ENCODE data around the gene THTPA. TPM values are rescaled to one million over a fixed set of nuclear protein-coding genes. Genes with fewer than 3 reads are reported as not detected.
A peak's percentile ranks its signal among the peaks of the same experiment; 100 is the strongest.

THTPA gene
- total and polyA plus RNA-seq, 2 donors (not counting 1 experiment from before 2014, with no cell fraction given) = 7.8 to 24.1 TPM

GRCh38 chr14:23525611-23526010, 30.5 kb upstream of the THTPA start:
- Histone ChIP-seq H3K4me2 (ENCODE audit: extremely low read depth, insufficient read depth, low read length) (no peak overlapping the region), H2AFZ (ENCODE audit: low read length) (no peak overlapping the region), H4K20me1 (ENCODE audit: control insufficient read depth, extremely low read depth, insufficient read depth, low read length) (no peaks in the 10 kb centered on the region), H3K79me2 (ENCODE audit: control insufficient read depth, insufficient read depth, low read length) (no peaks in the 10 kb centered on the region), H3K9ac (ENCODE audit: insufficient read depth, low read length) (no peak overlapping the region), H3K4me3 (replicated peaks in 1 of 4; ENCODE audit: control extremely low read depth in 1 of 4, insufficient read depth in 1 of 4, low read depth in 3 of 4, low read length in 4 of 4) (no peak overlapping the region), H3K4me1 (ENCODE audit: control insufficient read depth, extremely low read depth, insufficient read depth, low read length) (no peaks in the 10 kb centered on the region), H3K36me3 (ENCODE audit: control insufficient read depth, insufficient read depth, low read length) (no peaks in the 10 kb centered on the region), H3K27me3 (ENCODE audit: control insufficient read depth, insufficient read depth, low read length) (no peaks in the 10 kb centered on the region), H3K27ac (ENCODE audit: insufficient read depth, low read length) (no peak overlapping the region), H3K9me3 (ENCODE audit: control insufficient read depth, insufficient read depth, low read depth, low read length) (no peaks in the 10 kb centered on the region)
- TF ChIP-seq CTCF (conservative IDR thresholded peaks at IDR 0.05 in 1 of 2, IDR thresholded peaks at IDR 0.05 in 1 of 2; ENCODE audit: low read depth in 1 of 2, low read length in 2 of 2) (no peak), EZH2 (IDR thresholded peaks at IDR 0.05; ENCODE audit: low read length, missing control alignments) (no peak)
- no peak for DNase-seq (ENCODE audit: low read depth in 2 of 2)

GRCh38 chr14:23528555-23528954, 27.5 kb upstream of the THTPA start:
- H3K27me3 ChIP-seq (ENCODE audit: control insufficient read depth, insufficient read depth, low read length) = no peaks in the 10 kb centered on the region
- no peak overlapping the region for H3K27ac ChIP-seq (ENCODE audit: insufficient read depth, low read length)
- H3K4me1 ChIP-seq (ENCODE audit: control insufficient read depth, extremely low read depth, insufficient read depth, low read length) = no peaks in the 10 kb centered on the region
- no peak overlapping the region for H3K9ac ChIP-seq (ENCODE audit: insufficient read depth, low read length)
- H3K36me3 ChIP-seq (ENCODE audit: control insufficient read depth, insufficient read depth, low read length) = no peaks in the 10 kb centered on the region
- H3K79me2 ChIP-seq (ENCODE audit: control insufficient read depth, insufficient read depth, low read length) = no peaks in the 10 kb centered on the region
- no peak overlapping the region for H3K4me2 ChIP-seq (ENCODE audit: extremely low read depth, insufficient read depth, low read length)
- H3K4me3 ChIP-seq (replicated peaks in 1 of 4; ENCODE audit: control extremely low read depth in 1 of 4, insufficient read depth in 1 of 4, low read depth in 3 of 4, low read length in 4 of 4) = no peak overlapping the region
- DNase-seq (ENCODE audit: low read depth in 2 of 2) = no peak
- H4K20me1 ChIP-seq (ENCODE audit: control insufficient read depth, extremely low read depth, insufficient read depth, low read length) = no peaks in the 10 kb centered on the region
- no peak overlapping the region for H2AFZ ChIP-seq (ENCODE audit: low read length)
- TF ChIP-seq CTCF (conservative IDR thresholded peaks at IDR 0.05 in 1 of 2, IDR thresholded peaks at IDR 0.05 in 1 of 2; ENCODE audit: low read depth in 1 of 2, low read length in 2 of 2) (peak; percentile 22 to 23), EZH2 (IDR thresholded peaks at IDR 0.05; ENCODE audit: low read length, missing control alignments) (no peak)
- no peaks in the 10 kb centered on the region for H3K9me3 ChIP-seq (ENCODE audit: control insufficient read depth, insufficient read depth, low read depth, low read length)

- Histone ChIP-seq H2AFZ (ENCODE audit: low read length) (no peak overlapping the region), H3K36me3 (ENCODE audit: control insufficient read depth, insufficient read depth, low read length) (no peaks in the 10 kb centered on the region), H3K4me3 (replicated peaks in 1 of 4; ENCODE audit: control extremely low read depth in 1 of 4, insufficient read depth in 1 of 4, low read depth in 3 of 4, low read length in 4 of 4) (no peak overlapping the region), H3K79me2 (ENCODE audit: control insufficient read depth, insufficient read depth, low read length) (no peaks in the 10 kb centered on the region), H3K9me3 (ENCODE audit: control insufficient read depth, insufficient read depth, low read depth, low read length) (no peaks in the 10 kb centered on the region), H3K4me1 (ENCODE audit: control insufficient read depth, extremely low read depth, insufficient read depth, low read length) (no peaks in the 10 kb centered on the region), H3K9ac (ENCODE audit: insufficient read depth, low read length) (no peak overlapping the region), H3K4me2 (ENCODE audit: extremely low read depth, insufficient read depth, low read length) (no peak overlapping the region), H3K27ac (ENCODE audit: insufficient read depth, low read length) (no peak overlapping the region), H4K20me1 (ENCODE audit: control insufficient read depth, extremely low read depth, insufficient read depth, low read length) (no peaks in the 10 kb centered on the region), H3K27me3 (ENCODE audit: control insufficient read depth, insufficient read depth, low read length) (no peaks in the 10 kb centered on the region)
- no peak for DNase-seq (ENCODE audit: low read depth in 2 of 2)
- TF ChIP-seq CTCF (conservative IDR thresholded peaks at IDR 0.05 in 1 of 2, IDR thresholded peaks at IDR 0.05 in 1 of 2; ENCODE audit: low read depth in 1 of 2, low read length in 2 of 2) = no peak
- no peak for TF ChIP-seq EZH2 (IDR thresholded peaks at IDR 0.05; ENCODE audit: low read length, missing control alignments)
Measured at GRCh38 chr14:23529016-23529415, 27.1 kb upstream of the THTPA start.

All from fibroblast of lung (primary cell).